Right ventricle myocardium superior (tissue), 1 donor: ENCODE measurements around the gene YIF1A. TPM values are rescaled to one million over a fixed set of nuclear protein-coding genes. Genes with fewer than 3 reads are reported as not detected.
A peak's percentile ranks its signal among the peaks of the same experiment; 100 is the strongest.
"Not testable (repeated sequence)": the region's sequence is repeated elsewhere in the genome, so short reads cannot be mapped to it uniquely, and the experiment has no call there.

Experiments used
- ATAC-seq: fragments of 200-7000 bp; cut with Tn5 transposase; one replicate; pipeline ENCODE4 v1.9.1; 2020; ENCODE audit warnings: mild to moderate bottlenecking; ENCODE audit not compliant: poor library complexity
- DNase-seq: peaks from one replicate; pipeline ENCODE4 v3.0.0-alpha.2; 2020
- intact Hi-C: fragments of 100-400 bp; cut with DNase I; formaldehyde crosslinking; loops from one replicate; pipeline ENCODE4 v1.11.2; 2022
- total RNA-seq: library from RNA; stranded (reverse); fragmentation: NEBNext Ultra II Directional; extraction: Animal tissue kit (Norgen Biotek cat#: 25700); gene quantifications from one replicate; pipeline ENCODE4 v1.2.1, GENCODE V29; 2021
- donor health status: DM: no; HTN: yes; CAD: no; lungs with severe emphysema.

YIF1A gene
- total RNA-seq, 1 donor from 2014 or later: 38.4 TPM

DNA sequence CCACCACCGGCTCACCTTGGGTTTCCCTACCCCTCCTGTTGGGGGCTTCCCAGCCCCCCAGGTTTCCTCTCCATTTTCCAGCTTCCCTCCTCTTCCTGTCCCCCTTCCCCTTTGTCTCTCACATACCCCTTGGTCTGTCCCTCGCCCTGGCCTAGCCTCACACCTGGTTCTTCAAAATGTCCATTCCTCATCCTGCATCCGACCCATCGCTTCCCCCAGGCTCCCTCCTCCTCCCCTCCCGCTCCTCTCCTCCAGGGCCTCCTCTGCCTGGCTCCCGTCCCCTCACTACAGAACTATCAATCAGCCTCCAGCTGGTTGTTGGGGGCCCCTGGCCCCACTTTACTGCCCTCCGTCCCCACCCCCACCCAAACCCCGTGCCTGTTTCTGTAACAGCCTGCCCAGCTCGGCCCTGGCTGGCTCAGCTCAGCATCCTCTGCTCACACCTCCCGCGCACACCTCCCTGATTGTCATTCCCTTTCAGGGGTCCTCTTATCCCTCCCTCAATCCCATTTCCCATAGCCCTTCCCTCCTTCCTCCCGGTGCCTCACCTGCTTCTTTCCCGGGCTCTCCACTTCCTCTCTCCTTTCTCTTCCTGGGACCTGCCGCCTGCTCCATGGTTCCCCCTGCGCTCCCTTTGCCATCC is 9.7 kb downstream of the YIF1A start:
- DNase-seq (no peak), ATAC-seq (no peak)
- intact Hi-C loops: no loop called here

DNA sequence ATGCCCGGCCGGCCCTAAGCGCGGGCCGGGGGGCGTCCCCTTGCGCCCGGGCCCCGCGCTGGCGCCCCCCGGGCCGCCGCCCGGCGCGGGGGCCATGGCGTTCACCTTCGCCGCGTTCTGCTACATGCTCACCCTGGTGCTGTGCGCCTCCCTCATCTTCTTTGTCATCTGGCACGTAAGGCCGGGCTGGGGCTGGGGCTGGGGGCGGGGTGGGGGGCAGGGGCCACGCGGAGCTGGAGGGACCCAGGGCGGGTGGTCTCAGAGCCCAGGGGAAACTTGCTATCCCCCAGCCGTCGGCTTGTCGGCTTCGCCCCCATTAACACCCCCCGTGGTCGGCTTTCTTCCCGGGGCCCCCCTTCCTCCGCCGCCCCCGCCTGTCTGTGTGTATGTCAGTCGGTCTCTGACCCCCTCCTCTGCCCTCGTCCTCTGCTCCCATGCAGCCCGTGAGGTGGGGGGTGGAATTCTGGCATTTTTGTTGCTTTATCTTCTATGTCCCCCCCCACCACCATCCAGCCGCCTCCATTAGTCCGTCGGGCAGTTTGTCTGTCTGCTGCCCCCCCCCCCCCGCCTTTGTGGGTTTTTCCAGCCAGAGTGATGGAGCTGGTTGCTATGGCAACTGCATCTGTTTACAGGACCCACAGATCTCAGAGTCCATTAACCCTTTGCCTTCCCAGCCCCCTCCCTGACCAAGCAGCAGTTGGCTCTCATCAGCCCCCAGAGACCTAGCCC is 10.4 kb downstream of the YIF1A start:
- intact Hi-C loops: no loop called here
- ATAC-seq: no peak
- no peak for DNase-seq

- ATAC-seq: peak; percentile 24
- DNase-seq: no peak
Measured at GRCh38 chr11:66277471-66278362, 11.2 kb downstream of the YIF1A start, which contains the start of gene CNIH2. Gene CNIH2 (plus strand): TSS chr11:66278175. CDS start chr11:66278457, 282 bp downstream.

DNA sequence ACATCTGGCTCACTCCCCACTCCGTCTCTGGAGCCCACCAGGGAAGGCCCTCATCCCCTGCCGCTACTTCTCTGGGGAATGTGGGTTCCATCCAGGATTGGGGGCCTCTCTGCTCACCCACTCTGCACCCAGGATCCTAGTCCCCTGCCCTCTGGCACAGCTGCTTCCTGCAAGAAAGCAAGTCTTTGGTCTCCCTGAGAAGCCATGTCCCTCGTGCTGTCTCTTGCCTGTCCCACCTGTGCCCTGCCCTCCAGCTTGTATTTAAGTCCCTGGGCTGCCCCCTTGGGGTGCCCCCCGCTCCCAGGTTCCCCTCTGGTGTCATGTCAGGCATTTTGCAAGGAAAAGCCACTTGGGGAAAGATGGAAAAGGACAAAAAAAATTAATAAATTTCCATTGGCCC is 11.9 kb downstream of the YIF1A start:
- ATAC-seq, intact Hi-C loops, DNase-seq: not testable (repeated sequence)

More at GRCh38 chr11:66277471-66278362, 11.2 kb downstream of the YIF1A start, which contains the start of gene CNIH2:
- intact Hi-C loops: no loop called here

DNA sequence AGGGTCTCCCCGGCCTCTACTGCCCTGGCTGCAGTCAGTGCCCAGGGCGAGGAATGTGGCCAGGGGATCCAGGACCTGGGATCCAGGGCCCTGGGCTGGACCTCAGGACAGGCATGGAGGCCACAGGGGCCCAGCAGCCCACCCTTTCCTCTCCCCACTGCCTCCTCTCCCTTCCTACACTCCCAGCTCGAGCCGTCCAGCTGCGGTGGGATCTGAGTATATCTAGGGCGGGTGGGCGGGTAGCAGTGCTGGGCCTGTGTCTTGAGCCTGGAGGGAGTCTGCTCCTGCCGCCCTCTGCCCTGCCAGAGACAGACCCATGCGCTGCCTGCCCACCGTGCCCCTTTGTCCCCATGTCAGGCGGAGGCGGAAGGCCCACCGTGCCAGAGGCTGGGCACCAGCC is 12.3 kb downstream of the YIF1A start:
- peak; percentile 23 for ATAC-seq
- DNase-seq, intact Hi-C loops: not testable (repeated sequence)

DNA sequence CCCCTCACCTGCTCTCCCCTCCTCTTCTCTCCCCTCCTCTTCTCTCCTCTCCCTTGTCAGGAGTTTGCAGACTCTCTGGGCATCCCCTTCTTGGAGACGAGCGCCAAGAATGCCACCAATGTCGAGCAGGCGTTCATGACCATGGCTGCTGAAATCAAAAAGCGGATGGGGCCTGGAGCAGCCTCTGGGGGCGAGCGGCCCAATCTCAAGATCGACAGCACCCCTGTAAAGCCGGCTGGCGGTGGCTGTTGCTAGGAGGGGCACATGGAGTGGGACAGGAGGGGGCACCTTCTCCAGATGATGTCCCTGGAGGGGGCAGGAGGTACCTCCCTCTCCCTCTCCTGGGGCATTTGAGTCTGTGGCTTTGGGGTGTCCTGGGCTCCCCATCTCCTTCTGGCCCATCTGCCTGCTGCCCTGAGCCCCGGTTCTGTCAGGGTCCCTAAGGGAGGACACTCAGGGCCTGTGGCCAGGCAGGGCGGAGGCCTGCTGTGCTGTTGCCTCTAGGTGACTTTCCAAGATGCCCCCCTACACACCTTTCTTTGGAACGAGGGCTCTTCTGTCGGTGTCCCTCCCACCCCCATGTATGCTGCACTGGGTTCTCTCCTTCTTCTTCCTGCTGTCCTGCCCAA is 12.8 kb downstream of the YIF1A start:
- ATAC-seq (no peak), DNase-seq (no peak)
- intact Hi-C loops: no loop called here

DNA sequence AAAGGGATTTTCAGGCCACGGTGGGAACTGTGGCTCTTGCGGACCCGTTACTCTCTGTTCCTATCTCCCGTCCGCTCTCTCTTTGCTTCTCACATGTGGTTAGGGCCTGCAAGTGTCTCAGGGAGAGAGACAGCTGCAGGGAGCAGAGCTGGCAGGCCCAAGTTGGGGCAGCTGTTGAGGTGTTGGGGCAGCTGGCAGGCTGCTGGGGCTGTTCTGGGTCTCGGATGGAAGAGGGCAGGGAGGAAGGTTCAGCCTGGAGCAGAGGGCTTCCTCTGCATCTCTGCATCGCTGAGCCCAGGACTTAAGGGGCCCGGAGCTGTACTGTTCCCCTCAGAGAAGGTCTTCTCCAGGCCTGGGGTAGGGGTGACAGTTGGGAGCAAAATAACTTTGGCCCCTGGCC is 13.5 kb downstream of the YIF1A start:
- intact Hi-C loops: no loop called here
- DNase-seq: no peak
- ATAC-seq: no peak

GRCh38 chr11:66274219-66274618 is 14.7 kb downstream of the YIF1A start:
- intact Hi-C loops: no loop called here
- DNase-seq: no peak
- no peak for ATAC-seq

DNA sequence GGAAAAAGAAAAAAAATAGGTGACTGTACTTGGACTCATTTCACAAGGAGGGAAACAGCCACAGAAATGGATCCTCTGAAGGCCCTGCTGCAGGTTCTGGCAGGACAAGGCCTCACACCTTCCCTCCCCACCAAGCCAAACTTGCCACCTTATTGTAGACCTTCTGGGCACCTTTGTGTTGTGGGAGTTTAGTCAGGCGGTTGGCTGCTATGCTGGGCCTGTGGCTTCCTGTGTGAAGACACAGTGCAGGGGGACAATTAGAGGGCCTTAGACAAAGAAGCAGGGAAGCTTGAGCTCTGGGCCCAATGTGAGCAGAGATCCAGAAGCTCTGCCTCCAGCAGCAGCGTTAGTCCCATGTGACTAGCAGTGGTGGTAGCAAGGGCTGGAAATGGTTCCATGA is 16.3 kb downstream of the YIF1A start:
- no peak for ATAC-seq
- intact Hi-C loops: no loop called here
- no peak for DNase-seq

DNA sequence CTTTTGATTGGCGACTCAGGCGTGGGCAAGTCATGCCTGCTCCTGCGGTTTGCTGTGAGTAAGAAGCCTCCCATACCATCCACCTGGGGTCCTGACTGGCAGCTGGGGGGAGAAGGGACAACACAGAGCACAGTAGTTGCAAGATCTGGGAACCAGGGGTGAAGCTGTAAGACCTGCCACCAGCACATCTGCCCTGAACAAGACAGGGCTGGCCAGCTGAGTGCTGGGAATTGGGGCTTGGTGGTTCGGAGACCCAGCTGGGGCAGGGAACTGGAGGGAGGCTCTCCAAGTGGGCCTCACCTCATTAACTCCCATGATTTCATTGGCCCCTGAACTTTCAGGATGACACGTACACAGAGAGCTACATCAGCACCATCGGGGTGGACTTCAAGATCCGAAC is 17.1 kb downstream of the YIF1A start:
- intact Hi-C loops: no loop called here
- ATAC-seq (no peak), DNase-seq (no peak)

DNA sequence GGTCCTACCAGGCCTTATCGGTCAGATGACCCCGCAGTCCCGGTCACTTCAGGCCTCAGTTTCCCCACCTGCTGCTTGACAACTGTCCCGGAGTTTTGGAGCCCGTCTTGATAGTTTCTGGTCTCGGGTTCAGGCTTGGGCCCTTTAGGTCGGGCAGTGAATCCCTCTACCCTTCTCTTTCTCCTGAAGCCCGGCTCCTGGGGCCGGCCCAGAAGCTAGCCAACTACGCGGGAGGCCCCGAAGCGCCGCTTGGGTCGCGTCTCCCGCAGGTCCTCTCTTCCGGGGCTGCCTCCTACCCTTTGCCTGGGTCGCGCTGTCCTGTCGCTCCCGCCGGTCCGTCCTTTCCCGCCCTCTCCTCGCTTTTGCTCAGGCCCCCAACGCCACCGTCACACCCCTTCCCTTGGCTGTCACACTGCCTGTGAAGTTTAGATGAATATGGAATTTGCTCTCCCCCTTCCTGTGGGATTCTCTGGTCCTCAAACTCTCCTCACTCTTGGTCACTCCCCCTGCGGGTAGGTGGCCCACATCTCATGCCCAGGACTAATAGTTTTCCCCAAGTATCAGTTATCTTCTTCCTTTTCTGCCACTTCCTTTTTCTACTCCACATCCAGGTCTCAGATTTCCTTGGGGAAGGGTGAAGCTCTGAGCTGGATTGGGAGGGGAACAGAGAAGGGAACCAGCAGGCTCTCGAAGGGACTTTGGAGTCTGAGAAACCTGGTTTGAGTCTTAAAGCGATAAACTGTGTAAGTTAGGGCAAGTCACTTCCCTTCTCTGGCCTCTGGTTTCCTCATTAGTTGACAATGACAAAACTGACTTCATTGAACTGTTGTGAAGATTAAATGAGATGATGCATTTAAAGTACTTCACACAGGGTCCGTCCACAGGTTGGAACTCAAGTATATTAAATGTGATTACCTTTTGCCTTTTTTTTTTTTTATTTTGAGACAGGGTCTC is 19.7 kb downstream of the YIF1A start:
- no peak for ATAC-seq
- intact Hi-C loops: no loop called here
- DNase-seq: peak; percentile 48

- peak; percentile 100 for DNase-seq
- ATAC-seq: peak; percentile 92
- intact Hi-C loops: no loop called here
Measured at GRCh38 chr11:66268244-66268951, 20.5 kb downstream of the YIF1A start, which contains the start of gene RAB1B. Gene RAB1B (plus strand): TSS chr11:66268639. CDS start chr11:66268680, 41 bp downstream.

GRCh38 chr11:66267379-66268243 is 21.3 kb downstream of the YIF1A start:
- intact Hi-C loops: no loop called here
- DNase-seq: peak; percentile 94
- peak; percentile 88 for ATAC-seq

DNA sequence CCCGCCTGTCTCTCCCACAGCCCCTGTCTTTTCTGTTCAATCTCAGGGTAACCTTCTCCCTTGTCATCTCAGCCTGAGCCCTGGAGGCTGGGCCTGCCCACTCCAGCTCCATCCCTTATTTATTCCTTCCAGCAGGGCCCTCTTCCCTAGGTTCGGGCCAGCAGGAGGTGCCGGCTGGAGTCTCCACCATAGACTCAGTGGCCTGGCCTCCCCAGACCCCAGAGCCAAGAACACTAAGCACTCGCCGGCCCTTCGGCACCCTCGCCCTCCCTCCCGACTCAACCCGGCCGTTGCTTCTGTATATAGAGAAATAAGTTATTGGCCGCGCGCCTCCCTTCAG is 21.9 kb downstream of the YIF1A start:
- DNase-seq: no peak
- ATAC-seq: no peak
- intact Hi-C loops: no loop called here

DNA sequence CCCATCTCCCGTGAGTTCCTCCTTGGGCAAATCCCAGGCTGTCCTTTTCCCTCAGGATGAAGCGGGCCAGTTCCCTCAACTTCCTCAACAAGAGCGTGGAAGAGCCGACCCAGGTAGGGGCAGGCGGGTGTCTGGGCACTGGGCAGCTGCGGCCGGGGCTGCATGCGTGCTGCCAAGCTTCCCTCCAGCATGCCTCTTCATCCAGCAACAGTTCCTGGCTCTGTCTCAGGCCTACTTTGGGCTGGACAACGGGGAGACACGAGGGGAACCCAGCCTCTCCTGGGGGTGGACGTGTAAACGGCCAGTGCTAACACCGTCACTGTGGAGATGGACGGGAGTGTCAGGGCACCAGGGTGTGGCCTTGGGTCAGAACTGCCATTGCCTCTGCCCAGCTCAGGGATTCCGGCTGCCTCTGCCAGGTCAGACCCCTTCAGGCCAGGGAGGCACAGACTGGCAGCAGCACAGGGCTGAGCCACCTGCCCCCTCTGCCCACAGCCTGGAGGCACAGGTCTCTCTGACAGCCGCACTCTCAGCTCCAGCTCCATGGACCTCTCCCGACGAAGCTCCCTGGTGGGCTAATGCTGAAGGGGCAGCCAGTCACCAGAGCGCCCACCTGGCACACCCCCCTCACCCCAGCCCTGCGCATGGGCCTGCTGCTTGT is 22.4 kb downstream of the YIF1A start:
- DNase-seq: no peak
- no peak for ATAC-seq
- intact Hi-C loops: no loop called here
